ENCODE data around the gene PLA2G2D. TPM values are rescaled to one million over a fixed set of nuclear protein-coding genes. Genes with fewer than 3 reads are reported as not detected.

Gene PLA2G2D
- total and polyA plus RNA-seq, 8 donors = 0.23 TPM; not detected in 7

- Histone ChIP-seq H3K9me3 (no peaks in the 10 kb centered on the region), H3K27me3 (peaks cover 0 to 47% (median 0%) of the 10 kb centered on the region in 3 donors), H3K4me3 (no peak overlapping the region), H3K27ac (no peak overlapping the region), H3K36me3 (no peaks in the 10 kb centered on the region), H3K4me1 (no peaks in the 10 kb centered on the region)
- TF ChIP-seq EP300 (IDR thresholded peaks at IDR 0.05) = no peak
- no peak for TF ChIP-seq POLR2A (IDR thresholded peaks at IDR 0.05)
- TF ChIP-seq POLR2AphosphoS5 (IDR thresholded peaks at IDR 0.05) = no peak
- no peak for TF ChIP-seq CTCF (IDR thresholded peaks at IDR 0.05)
- WGBS, 5 donors = 77 to 89% (median 83%) methylated on average over 3 to 4 of the region's 4 CpGs
- DNase-seq = no peak
- intact Hi-C loops (cut with DNase I; ENCODE audit: low total_unique reads) = no loop called here
These were observed 3.9 kb downstream of the PLA2G2D start for GRCh38 chr1:20115479-20115878.

- TF ChIP-seq POLR2AphosphoS5 (IDR thresholded peaks at IDR 0.05) (no peak), EP300 (IDR thresholded peaks at IDR 0.05) (no peak), POLR2A (IDR thresholded peaks at IDR 0.05) (no peak), CTCF (IDR thresholded peaks at IDR 0.05) (no peak)
- Histone ChIP-seq H3K27me3 (peaks cover 0 to 34% (median 0%) of the 10 kb centered on the region in 3 donors), H3K36me3 (no peaks in the 10 kb centered on the region), H3K9me3 (no peaks in the 10 kb centered on the region), H3K4me1 (no peaks in the 10 kb centered on the region), H3K4me3 (no peak overlapping the region), H3K27ac (no peak overlapping the region)
- WGBS, 5 donors = 44 to 63% (median 47%) methylated on average over 13 to 15 of the region's 15 CpGs
- no peak for DNase-seq
- intact Hi-C loops (cut with DNase I; ENCODE audit: low total_unique reads) = no loop called here
These were observed 5.2 kb downstream of the PLA2G2D start for GRCh38 chr1:20114021-20114648.

GRCh38 chr1:20112279-20113000 lies 6.9 kb downstream of the PLA2G2D start:
- Histone ChIP-seq H3K9me3 (no peaks in the 10 kb centered on the region), H3K4me3 (no peak overlapping the region), H3K36me3 (no peaks in the 10 kb centered on the region), H3K4me1 (no peaks in the 10 kb centered on the region), H3K27me3 (peaks cover 0 to 31% (median 0%) of the 10 kb centered on the region in 3 donors), H3K27ac (no peak overlapping the region)
- intact Hi-C loops (cut with DNase I; ENCODE audit: low total_unique reads) = no loop called here
- 64 to 85% (median 75%) methylated on average over 3 of the region's 3 CpGs for WGBS, 5 donors
- no peak for DNase-seq
- no peak for TF ChIP-seq EP300 (IDR thresholded peaks at IDR 0.05)
- no peak for TF ChIP-seq CTCF (IDR thresholded peaks at IDR 0.05)
- no peak for TF ChIP-seq POLR2A (IDR thresholded peaks at IDR 0.05)
- TF ChIP-seq POLR2AphosphoS5 (IDR thresholded peaks at IDR 0.05) = no peak

GRCh38 chr1:20111452-20111851 lies 7.9 kb downstream of the PLA2G2D start:
- no peaks in the 10 kb centered on the region for H3K9me3 ChIP-seq
- H3K36me3 ChIP-seq = no peaks in the 10 kb centered on the region
- intact Hi-C loops (cut with DNase I; ENCODE audit: low total_unique reads) = no loop called here
- H3K4me3 ChIP-seq = no peak overlapping the region
- WGBS, 5 donors = 87 to 93% (median 92%) methylated on average over 5 of the region's 5 CpGs
- no peak for DNase-seq
- H3K27ac ChIP-seq = no peak overlapping the region
- H3K4me1 ChIP-seq = no peaks in the 10 kb centered on the region
- peaks cover 0 to 33% (median 0%) of the 10 kb centered on the region in 3 donors for H3K27me3 ChIP-seq
- TF ChIP-seq POLR2A (IDR thresholded peaks at IDR 0.05) (no peak), POLR2AphosphoS5 (IDR thresholded peaks at IDR 0.05) (no peak), CTCF (IDR thresholded peaks at IDR 0.05) (no peak), EP300 (IDR thresholded peaks at IDR 0.05) (no peak)
